Liver (tissue), 9 donors: ENCODE data around the gene ZFP57. TPM values are rescaled to one million over a fixed set of nuclear protein-coding genes. Genes with fewer than 3 reads are reported as not detected.

Experiments used
- DNase-seq: peaks from one replicate; pipeline ENCODE4 v3.0.0-alpha.2; 2017; ENCODE audit warnings: low spot score
- H3K27ac ChIP-seq, 2 donors: one replicate each; pipeline ENCODE4 v1.7.0; 2013; ENCODE audit warnings: inconsistent platforms in 2 of 2, low read length in 2 of 2, control low read depth in 1 of 2, low read depth in 1 of 2, mild to moderate bottlenecking in 1 of 2
- H3K27me3 ChIP-seq, 4 donors: one replicate each; pipeline versions ENCODE4 v1.6.1 to v1.7.0; 2013; ENCODE audit warnings: low read length in 3 of 4, inconsistent platforms in 1 of 4, mild to moderate bottlenecking in 1 of 4, moderate library complexity in 1 of 4; ENCODE audit not compliant: control insufficient read depth in 4 of 4, insufficient read depth in 4 of 4
- H3K36me3 ChIP-seq, 4 donors: one replicate each; pipeline versions ENCODE4 v1.6.1 to v1.7.0; 2013; ENCODE audit warnings: low read length in 3 of 4, mild to moderate bottlenecking in 3 of 4, low read depth in 1 of 4, moderate library complexity in 1 of 4; ENCODE audit not compliant: control insufficient read depth in 4 of 4, insufficient read depth in 3 of 4
- H3K4me1 ChIP-seq, 4 donors: one replicate each; pipeline versions ENCODE4 v1.6.1 to v1.7.0; 2013; ENCODE audit warnings: low read length in 3 of 4, mild to moderate bottlenecking in 3 of 4, moderate library complexity in 1 of 4; ENCODE audit not compliant: control insufficient read depth in 4 of 4, insufficient read depth in 4 of 4
- H3K4me3 ChIP-seq, 3 donors: one replicate each; pipeline versions ENCODE4 v1.6.1 to v1.7.0; 2013; ENCODE audit warnings: low read length in 3 of 3, control low read depth in 1 of 3, low read depth in 1 of 3, mild to moderate bottlenecking in 1 of 3
- H3K9ac ChIP-seq, 2 donors: one replicate each; pipeline ENCODE4 v1.7.0; 2013; ENCODE audit warnings: low read length in 2 of 2, mild to moderate bottlenecking in 2 of 2, moderate library complexity in 2 of 2, control low read depth in 1 of 2, low read depth in 1 of 2
- H3K9me3 ChIP-seq, 4 donors: one replicate each; pipeline versions ENCODE4 v1.6.1 to v1.7.0; 2013; ENCODE audit warnings: low read length in 3 of 4; ENCODE audit not compliant: control insufficient read depth in 4 of 4
- FOXA1 ChIP-seq: IDR thresholded peaks from 2 replicates; pipeline ENCODE4 v1.6.1; 2016; ENCODE audit warnings: antibody characterized with exemption
- FOXA2 ChIP-seq: IDR thresholded peaks from 2 replicates; pipeline ENCODE4 v1.6.1; 2016; ENCODE audit warnings: antibody characterized with exemption
- HNF4G ChIP-seq: IDR thresholded peaks from 2 replicates; pipeline ENCODE4 v1.6.1; 2016; ENCODE audit warnings: antibody characterized with exemption
- JUND ChIP-seq, 2 donors: IDR thresholded peaks; 2 replicates each; pipeline ENCODE4 v1.6.1; 2016; ENCODE audit warnings: antibody characterized with exemption in 2 of 2
- NR2F2 ChIP-seq: IDR thresholded peaks from 2 replicates; pipeline ENCODE4 v1.6.1; 2016; ENCODE audit warnings: antibody characterized with exemption
- RAD21 ChIP-seq, 2 donors: IDR thresholded peaks; 2 replicates each; pipeline ENCODE4 v1.6.1; 2016; ENCODE audit warnings: antibody characterized with exemption in 2 of 2, mild to moderate bottlenecking in 2 of 2
- RXRA ChIP-seq, 2 donors: IDR thresholded peaks; 2 replicates each; pipeline ENCODE4 v1.6.1; 2017 to 2018; ENCODE audit warnings: antibody characterized with exemption in 2 of 2, mild to moderate bottlenecking in 1 of 2
- SP1 ChIP-seq: IDR thresholded peaks from 2 replicates; pipeline ENCODE4 v1.6.1; 2018; ENCODE audit warnings: antibody characterized with exemption, mild to moderate bottlenecking
- TAF1 ChIP-seq: conservative IDR thresholded peaks from 2 replicates; pipeline ENCODE4 v1.6.1; 2016; ENCODE audit warnings: antibody characterized with exemption, mild to moderate bottlenecking
- YY1 ChIP-seq: IDR thresholded peaks from 2 replicates; pipeline ENCODE4 v1.6.1; 2016; ENCODE audit warnings: antibody characterized with exemption, mild to moderate bottlenecking
- WGBS: extraction: QIAGEN DNeasy Blood & Tissue Kit; methylation state at CpG from one replicate; pipeline ENCODE4 v1.1.7; 2013; 5-methylcytosine and 5-hydroxymethylcytosine counted together
- polyA plus RNA-seq, 2 donors: library from polyadenylated mRNA; stranded (reverse) in 1 of 2; unstranded in 1 of 2; fragments of 200-250 nt in 1 of 2; fragments of >200 nt in 1 of 2; fragmentation: Nextera tagmentation in 1 of 2; extraction: Ambion mirVana in 1 of 2; gene quantifications; one replicate each; pipeline versions ENCODE4 v1.2.1 to v1.2.3, GENCODE V29; 2013 to 2015
- total RNA-seq, 2 donors: library from RNA; depleted of rRNA; stranded (reverse); fragments of >200 nt; gene quantifications; one replicate each; pipeline ENCODE4 v1.2.3, GENCODE V29; 2014
- TF ChIP-seq, protein P1 (sequence below): IDR thresholded peaks from 2 replicates; pipeline ENCODE4 v1.6.1; 2016; ENCODE audit warnings: antibody characterized with exemption
- TF ChIP-seq, protein P2 (sequence below): IDR thresholded peaks from 2 replicates; pipeline ENCODE4 v1.6.1; 2016; ENCODE audit warnings: antibody characterized with exemption
- TF ChIP-seq, protein P3 (sequence below): IDR thresholded peaks from 2 replicates; pipeline ENCODE4 v1.6.1; 2016; ENCODE audit warnings: antibody characterized with exemption
- TF ChIP-seq, protein P4 (sequence below): IDR thresholded peaks from 2 replicates; pipeline ENCODE4 v1.6.1; 2016; ENCODE audit warnings: antibody characterized with exemption, mild to moderate bottlenecking
- TF ChIP-seq, protein P5 (sequence below): fragments of 150-350 bp; IDR thresholded peaks from 2 replicates; pipeline ENCODE4 v1.5.1; 2017; ENCODE audit warnings: improper control_type of control experiment, low read depth, low read length; ENCODE audit not compliant: missing input control
- donor health status: healthy.
- donor health status: healthy.
- donor health status: healthy.
- donor health status: healthy.
- donor health status: healthy.

Gene ZFP57
- total and polyA plus RNA-seq, 4 donors: not detected

DNA sequence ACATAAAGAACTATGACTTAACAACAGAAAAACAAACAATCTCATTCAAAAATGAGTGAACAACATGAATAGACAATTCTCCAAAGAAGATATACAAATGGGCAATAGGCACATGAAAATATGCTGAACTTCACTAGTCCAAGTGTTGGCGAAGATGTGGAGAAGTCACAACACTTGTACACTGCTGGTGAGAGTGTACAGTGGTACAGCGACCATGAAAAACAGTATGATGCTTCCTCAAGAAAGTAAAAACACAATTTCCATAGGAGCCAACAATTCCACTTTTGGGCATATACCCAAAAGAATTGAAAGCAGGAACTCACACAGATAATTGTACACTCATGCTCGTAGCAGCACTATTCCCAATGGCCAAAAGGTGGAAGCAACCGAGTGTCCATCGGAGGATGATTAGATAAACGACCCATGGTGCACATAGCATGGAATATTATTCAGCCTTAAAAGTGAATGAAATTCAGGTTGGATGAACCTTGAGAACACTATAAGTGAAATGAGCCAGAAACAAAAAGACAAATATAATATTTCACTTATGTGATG lies 48.9 kb upstream of the ZFP57 start:
- Histone ChIP-seq H3K9ac (no peak overlapping the region), H3K27me3 (no peaks in the 10 kb centered on the region), H3K36me3 (peaks cover 5 to 23% (median 12%) of the 10 kb centered on the region in 4 donors), H3K4me1 (peaks cover 0 to 11% (median 8%) of the 10 kb centered on the region in 4 donors), H3K9me3 (no peaks in the 10 kb centered on the region), H3K4me3 (no peak overlapping the region), H3K27ac (no peak overlapping the region)
- TF ChIP-seq NR2F2 (no peak), SP1 (no peak), YY1 (no peak), RAD21 (IDR thresholded peaks at IDR 0.05) (no peak), HNF4G (no peak), FOXA2 (no peak)
- TF ChIP-seq, protein P1, sequence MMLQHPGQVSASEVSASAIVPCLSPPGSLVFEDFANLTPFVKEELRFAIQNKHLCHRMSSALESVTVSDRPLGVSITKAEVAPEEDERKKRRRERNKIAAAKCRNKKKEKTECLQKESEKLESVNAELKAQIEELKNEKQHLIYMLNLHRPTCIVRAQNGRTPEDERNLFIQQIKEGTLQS: no peak
- TF ChIP-seq, protein P2, sequence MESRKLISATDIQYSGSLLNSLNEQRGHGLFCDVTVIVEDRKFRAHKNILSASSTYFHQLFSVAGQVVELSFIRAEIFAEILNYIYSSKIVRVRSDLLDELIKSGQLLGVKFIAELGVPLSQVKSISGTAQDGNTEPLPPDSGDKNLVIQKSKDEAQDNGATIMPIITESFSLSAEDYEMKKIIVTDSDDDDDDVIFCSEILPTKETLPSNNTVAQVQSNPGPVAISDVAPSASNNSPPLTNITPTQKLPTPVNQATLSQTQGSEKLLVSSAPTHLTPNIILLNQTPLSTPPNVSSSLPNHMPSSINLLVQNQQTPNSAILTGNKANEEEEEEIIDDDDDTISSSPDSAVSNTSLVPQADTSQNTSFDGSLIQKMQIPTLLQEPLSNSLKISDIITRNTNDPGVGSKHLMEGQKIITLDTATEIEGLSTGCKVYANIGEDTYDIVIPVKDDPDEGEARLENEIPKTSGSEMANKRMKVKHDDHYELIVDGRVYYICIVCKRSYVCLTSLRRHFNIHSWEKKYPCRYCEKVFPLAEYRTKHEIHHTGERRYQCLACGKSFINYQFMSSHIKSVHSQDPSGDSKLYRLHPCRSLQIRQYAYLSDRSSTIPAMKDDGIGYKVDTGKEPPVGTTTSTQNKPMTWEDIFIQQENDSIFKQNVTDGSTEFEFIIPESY: no peak
- 77% methylated on average over 6 of the region's 6 CpGs for WGBS
- DNase-seq: no peak

DNA sequence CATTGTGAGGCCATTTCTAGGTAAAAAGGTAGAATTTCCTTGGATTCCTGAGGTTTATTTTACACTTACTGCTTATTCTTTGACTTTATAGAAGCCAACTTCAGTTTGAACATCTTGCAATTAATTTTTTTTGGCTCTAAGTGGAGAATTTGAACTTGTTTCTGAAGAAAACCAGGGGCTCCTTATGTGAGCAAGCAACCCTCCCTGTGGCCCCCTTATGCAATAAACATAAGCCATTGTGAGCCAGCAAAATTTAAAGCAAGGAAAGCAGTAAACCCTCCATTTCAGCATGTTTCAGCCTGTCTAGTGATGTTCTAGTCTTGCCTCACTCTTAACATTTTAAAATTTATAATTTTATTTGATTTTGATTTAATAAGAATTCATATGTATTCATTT lies 47.9 kb upstream of the ZFP57 start:
- TF ChIP-seq TAF1 (no peak), HNF4G (no peak)
- TF ChIP-seq, protein P3, sequence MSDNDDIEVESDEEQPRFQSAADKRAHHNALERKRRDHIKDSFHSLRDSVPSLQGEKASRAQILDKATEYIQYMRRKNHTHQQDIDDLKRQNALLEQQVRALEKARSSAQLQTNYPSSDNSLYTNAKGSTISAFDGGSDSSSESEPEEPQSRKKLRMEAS: no peak
- TF ChIP-seq, protein P4, sequence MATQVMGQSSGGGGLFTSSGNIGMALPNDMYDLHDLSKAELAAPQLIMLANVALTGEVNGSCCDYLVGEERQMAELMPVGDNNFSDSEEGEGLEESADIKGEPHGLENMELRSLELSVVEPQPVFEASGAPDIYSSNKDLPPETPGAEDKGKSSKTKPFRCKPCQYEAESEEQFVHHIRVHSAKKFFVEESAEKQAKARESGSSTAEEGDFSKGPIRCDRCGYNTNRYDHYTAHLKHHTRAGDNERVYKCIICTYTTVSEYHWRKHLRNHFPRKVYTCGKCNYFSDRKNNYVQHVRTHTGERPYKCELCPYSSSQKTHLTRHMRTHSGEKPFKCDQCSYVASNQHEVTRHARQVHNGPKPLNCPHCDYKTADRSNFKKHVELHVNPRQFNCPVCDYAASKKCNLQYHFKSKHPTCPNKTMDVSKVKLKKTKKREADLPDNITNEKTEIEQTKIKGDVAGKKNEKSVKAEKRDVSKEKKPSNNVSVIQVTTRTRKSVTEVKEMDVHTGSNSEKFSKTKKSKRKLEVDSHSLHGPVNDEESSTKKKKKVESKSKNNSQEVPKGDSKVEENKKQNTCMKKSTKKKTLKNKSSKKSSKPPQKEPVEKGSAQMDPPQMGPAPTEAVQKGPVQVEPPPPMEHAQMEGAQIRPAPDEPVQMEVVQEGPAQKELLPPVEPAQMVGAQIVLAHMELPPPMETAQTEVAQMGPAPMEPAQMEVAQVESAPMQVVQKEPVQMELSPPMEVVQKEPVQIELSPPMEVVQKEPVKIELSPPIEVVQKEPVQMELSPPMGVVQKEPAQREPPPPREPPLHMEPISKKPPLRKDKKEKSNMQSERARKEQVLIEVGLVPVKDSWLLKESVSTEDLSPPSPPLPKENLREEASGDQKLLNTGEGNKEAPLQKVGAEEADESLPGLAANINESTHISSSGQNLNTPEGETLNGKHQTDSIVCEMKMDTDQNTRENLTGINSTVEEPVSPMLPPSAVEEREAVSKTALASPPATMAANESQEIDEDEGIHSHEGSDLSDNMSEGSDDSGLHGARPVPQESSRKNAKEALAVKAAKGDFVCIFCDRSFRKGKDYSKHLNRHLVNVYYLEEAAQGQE: no peak
- DNase-seq: no peak
- no peak overlapping the region for H3K9ac ChIP-seq
- no peak overlapping the region for H3K27ac ChIP-seq
- peaks cover 0 to 18% (median 13%) of the 10 kb centered on the region in 4 donors for H3K4me1 ChIP-seq
- no peak overlapping the region for H3K4me3 ChIP-seq
- no peaks in the 10 kb centered on the region for H3K9me3 ChIP-seq
- peaks cover 5 to 23% (median 12%) of the 10 kb centered on the region in 4 donors for H3K36me3 ChIP-seq
- no peaks in the 10 kb centered on the region for H3K27me3 ChIP-seq

DNA sequence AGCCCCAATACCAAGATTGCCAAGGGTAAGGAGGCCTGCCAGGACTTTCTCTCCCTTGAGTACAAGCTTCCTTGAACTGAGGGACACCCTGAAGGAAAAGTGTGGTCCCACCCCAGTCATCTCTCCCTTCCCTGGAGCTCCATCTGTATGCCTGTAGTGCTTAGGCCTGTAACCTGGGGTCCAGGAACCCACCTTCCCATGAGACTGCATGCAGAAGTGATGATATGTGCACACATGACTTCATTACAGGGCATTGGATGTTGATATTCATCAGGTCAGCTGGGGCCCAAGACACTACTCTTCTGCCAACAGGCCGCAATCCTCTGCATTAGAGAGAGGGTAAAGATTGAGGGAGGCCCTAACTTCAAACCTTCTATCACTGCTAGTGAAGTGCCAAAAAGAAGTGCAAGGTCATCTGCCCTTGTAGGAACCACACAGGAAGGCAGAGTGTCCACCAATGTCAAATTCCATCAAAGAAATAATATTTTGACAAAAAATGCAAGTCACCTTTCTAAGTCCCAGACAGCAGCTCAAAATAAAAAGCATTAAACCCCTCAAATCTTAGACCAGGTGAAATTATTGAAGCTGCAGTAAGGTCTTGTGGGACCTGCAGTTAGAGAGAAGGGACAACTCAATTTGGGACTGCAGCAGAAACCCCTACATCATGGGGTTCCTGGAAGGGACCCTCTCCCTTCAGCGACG lies 47.4 kb upstream of the ZFP57 start:
- no peak for DNase-seq
- 89% methylated on average over 3 of the region's 3 CpGs for WGBS
- Histone ChIP-seq H3K9ac (no peak overlapping the region), H3K36me3 (peaks cover 5 to 23% (median 12%) of the 10 kb centered on the region in 4 donors), H3K27me3 (no peaks in the 10 kb centered on the region), H3K9me3 (no peaks in the 10 kb centered on the region), H3K4me1 (peaks cover 0 to 18% (median 13%) of the 10 kb centered on the region in 4 donors), H3K4me3 (no peak overlapping the region), H3K27ac (no peak overlapping the region)
- TF ChIP-seq NR2F2 (no peak), RXRA (IDR thresholded peaks at IDR 0.05) (no peak), RAD21 (IDR thresholded peaks at IDR 0.05) (no peak), YY1 (no peak), FOXA2 (no peak), FOXA1 (no peak), HNF4G (no peak), SP1 (no peak), JUND (IDR thresholded peaks at IDR 0.05) (no peak)
- TF ChIP-seq, protein P3: no peak
- TF ChIP-seq, protein P1: no peak
- TF ChIP-seq, protein P5, sequence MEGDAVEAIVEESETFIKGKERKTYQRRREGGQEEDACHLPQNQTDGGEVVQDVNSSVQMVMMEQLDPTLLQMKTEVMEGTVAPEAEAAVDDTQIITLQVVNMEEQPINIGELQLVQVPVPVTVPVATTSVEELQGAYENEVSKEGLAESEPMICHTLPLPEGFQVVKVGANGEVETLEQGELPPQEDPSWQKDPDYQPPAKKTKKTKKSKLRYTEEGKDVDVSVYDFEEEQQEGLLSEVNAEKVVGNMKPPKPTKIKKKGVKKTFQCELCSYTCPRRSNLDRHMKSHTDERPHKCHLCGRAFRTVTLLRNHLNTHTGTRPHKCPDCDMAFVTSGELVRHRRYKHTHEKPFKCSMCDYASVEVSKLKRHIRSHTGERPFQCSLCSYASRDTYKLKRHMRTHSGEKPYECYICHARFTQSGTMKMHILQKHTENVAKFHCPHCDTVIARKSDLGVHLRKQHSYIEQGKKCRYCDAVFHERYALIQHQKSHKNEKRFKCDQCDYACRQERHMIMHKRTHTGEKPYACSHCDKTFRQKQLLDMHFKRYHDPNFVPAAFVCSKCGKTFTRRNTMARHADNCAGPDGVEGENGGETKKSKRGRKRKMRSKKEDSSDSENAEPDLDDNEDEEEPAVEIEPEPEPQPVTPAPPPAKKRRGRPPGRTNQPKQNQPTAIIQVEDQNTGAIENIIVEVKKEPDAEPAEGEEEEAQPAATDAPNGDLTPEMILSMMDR: no peak
